Common myeloid progenitor, CD34-positive (primary cell): ENCODE measurements around the gene TNFAIP1. TPM values are rescaled to one million over a fixed set of nuclear protein-coding genes. Genes with fewer than 3 reads are reported as not detected.
A peak's percentile ranks its signal among the peaks of the same experiment; 100 is the strongest.
"Not testable (repeated sequence)": the region's sequence is repeated elsewhere in the genome, so short reads cannot be mapped to it uniquely, and the experiment has no call there.

Experiments
- CTCF ChIA-PET: fragments of 350-600 bp; sonication (Branson Sonifier 250); formaldehyde crosslinking; loops from one replicate; lab custom pipeline; 2021; ENCODE audit warnings: antibody characterized with exemption; lab: Charles Lee
- POLR2A ChIA-PET: fragments of 350-600 bp; sonication (Branson Sonifier 250); formaldehyde crosslinking; loops from one replicate; lab custom pipeline; 2021; ENCODE audit warnings: antibody characterized with exemption; lab: Charles Lee
- DNase-seq, 3 donors: peaks; one replicate each; pipeline versions ENCODE4 v3.0.0 to v3.0.0-alpha.2; 2013
- H3K27ac ChIP-seq, 2 experiments: 1 replicate in 1 of 2; 2 replicates in 1 of 2; pipeline ENCODE4 v1.7.0; 2013; ENCODE audit warnings: inconsistent platforms in 2 of 2, low read length in 2 of 2, mild to moderate bottlenecking in 2 of 2, low read depth in 1 of 2, moderate library complexity in 1 of 2; ENCODE audit not compliant: severe bottlenecking in 2 of 2, insufficient read depth in 1 of 2, poor library complexity in 1 of 2
- H3K27me3 ChIP-seq, 5 experiments: replicated peaks in 2 of 5; 1 replicate in 3 of 5; 2 replicates in 2 of 5; pipeline versions ENCODE4 v1.6.1 to v1.7.0; 2013; ENCODE audit warnings: low read length in 4 of 5, mild to moderate bottlenecking in 2 of 5, moderate library complexity in 2 of 5, inconsistent platforms in 1 of 5; ENCODE audit not compliant: insufficient read depth in 5 of 5, control insufficient read depth in 4 of 5
- H3K36me3 ChIP-seq, 4 experiments: 1 replicate in 2 of 4; 2 replicates in 2 of 4; pipeline versions ENCODE4 v1.6.1 to v1.7.0; 2013; ENCODE audit warnings: low read length in 3 of 4, control low read depth in 1 of 4, mild to moderate bottlenecking in 1 of 4; ENCODE audit not compliant: control insufficient read depth in 4 of 4, insufficient read depth in 4 of 4
- H3K4me1 ChIP-seq, 4 experiments: 1 replicate in 3 of 4; 2 replicates in 1 of 4; pipeline versions ENCODE4 v1.6.1 to v1.7.1; 2013; ENCODE audit warnings: low read length in 3 of 4, mild to moderate bottlenecking in 3 of 4, control low read depth in 1 of 4, inconsistent platforms in 1 of 4, moderate library complexity in 1 of 4; ENCODE audit not compliant: control insufficient read depth in 4 of 4, insufficient read depth in 4 of 4; ENCODE audit errors: control extremely low read depth in 1 of 4
- H3K4me3 ChIP-seq, 7 experiments: 1 replicate in 4 of 7; 2 replicates in 3 of 7; pipeline versions ENCODE4 v1.5.1 to v1.7.0; 2013; ENCODE audit warnings: mild to moderate bottlenecking in 7 of 7, low read length in 6 of 7, moderate library complexity in 6 of 7, inconsistent platforms in 2 of 7, low read depth in 2 of 7, control low read depth in 1 of 7; ENCODE audit not compliant: insufficient read depth in 4 of 7, control insufficient read depth in 1 of 7; ENCODE audit errors: extremely low read depth in 1 of 7
- H3K9me3 ChIP-seq, 5 experiments: 1 replicate in 4 of 5; 2 replicates in 1 of 5; pipeline versions ENCODE4 v1.6.1 to v1.7.1; 2013; ENCODE audit warnings: low read length in 4 of 5, mild to moderate bottlenecking in 2 of 5, inconsistent platforms in 1 of 5, low read depth in 1 of 5, moderate library complexity in 1 of 5; ENCODE audit not compliant: control insufficient read depth in 4 of 5, insufficient read depth in 2 of 5; ENCODE audit errors: control extremely low read depth in 1 of 5
- WGBS: methylation state at CpG from one replicate; pipeline ENCODE4 v1.1.5; 2013; ENCODE audit not compliant: insufficient coverage; 5-methylcytosine and 5-hydroxymethylcytosine counted together
- polyA plus RNA-seq: library from polyadenylated mRNA; unstranded; fragments of 120-200 nt; gene quantifications from one replicate; pipeline ENCODE4 v1.2.1, GENCODE V29; 2013

The TNFAIP1 gene
- 11.0 TPM for polyA plus RNA-seq

DNA sequence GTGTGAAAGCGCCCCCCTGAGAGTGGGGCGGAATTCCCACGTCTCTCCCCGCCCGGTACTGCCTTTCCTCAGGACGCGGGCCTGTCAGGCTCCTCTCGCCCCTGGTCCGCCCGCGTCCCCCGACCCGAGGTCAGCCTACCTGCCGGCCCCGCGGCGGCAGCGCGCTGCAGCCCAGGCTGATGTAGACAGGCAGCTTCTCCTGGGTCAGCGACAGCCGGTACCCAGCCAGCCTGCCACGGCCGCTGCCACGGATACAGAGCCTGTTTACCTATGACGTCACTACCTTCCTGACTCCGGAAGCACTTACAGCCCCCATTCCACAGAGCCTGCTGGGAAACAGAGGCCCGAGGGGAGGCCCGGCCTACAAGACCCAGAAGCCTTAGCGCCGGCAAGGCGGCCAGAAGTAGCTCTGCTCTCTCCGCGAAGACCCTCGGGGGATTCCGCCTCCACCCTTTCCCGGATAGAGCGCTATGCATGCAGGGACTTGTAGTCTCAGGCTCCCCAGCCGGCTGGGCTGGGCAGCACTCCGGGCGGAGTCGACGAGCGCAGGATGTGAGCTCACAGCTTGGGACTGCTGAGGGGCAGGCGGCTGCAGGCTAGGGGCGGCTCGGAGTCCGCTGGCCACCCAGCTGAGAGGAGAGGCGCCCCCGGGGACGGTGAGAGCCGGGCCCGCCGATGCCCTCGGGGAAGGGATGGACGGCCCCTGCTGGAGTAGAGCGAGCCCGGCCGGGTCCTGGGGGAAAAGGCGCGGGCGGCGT, at the start of gene TNFAIP1, which contains the start of gene IFT20:
TSS of gene TNFAIP1 (plus strand) at position 561 of the 758 bp plus-strand sequence. CDS start 3,761 bp downstream, outside the sequence.
TSS of gene IFT20 (minus strand) at position 272 of the 758 bp plus-strand sequence. CDS start 3,487 bp downstream, outside the sequence.
- peak; percentile 100 for DNase-seq
- Histone ChIP-seq H3K4me3 (peak within 1 kb of the TSS; percentile 75 to 96 (median 92)), H3K27me3 (no peaks in the 10 kb centered on the region), H3K4me1 (peaks cover 7 to 30% (median 22%) of the 10 kb centered on the region in 4 experiments), H3K36me3 (peaks cover 0 to 27% (median 18%) of the 10 kb centered on the region in 4 experiments), H3K27ac (peak within 1 kb of the TSS; percentile 90 to 97), H3K9me3 (no peaks in the 10 kb centered on the region)
- POLR2A ChIA-PET, result interaction anchor here (1.2 to 1.5 kb wide), 2 partner anchors 17 to 22 kb away, joined by 3 to 7 read pairs; partner anchors contain the start of genes POLDIP2 and TMEM97
- under 1% methylated on average over 57 of the region's 62 CpGs for WGBS
- CTCF ChIA-PET, result interaction anchor here (1.1 to 1.6 kb wide), 5 partner anchors 11 to 96 kb away, joined by 3 to 9 read pairs (median 4); partner anchors contain the start of genes POLDIP2 and SEBOX

DNA sequence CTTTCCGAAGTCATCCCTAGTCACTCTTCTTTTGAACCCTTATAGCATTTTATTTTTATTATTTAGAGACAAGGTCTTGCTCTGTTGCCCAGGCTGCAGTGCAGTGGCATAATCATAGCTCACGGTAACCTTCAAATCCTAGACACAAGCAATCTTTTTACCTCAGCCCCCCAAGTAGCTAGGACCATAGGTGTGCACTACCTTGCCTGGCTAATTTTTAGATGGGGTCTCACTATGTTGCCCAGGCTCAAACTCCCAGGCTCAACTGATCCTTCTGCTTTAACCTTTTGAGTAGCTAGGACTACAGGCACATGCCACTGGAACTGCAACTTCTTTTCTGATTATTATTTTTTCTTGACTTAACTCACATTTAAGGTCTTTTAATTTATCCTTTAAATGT, 49.6 kb upstream of the TNFAIP1 start:
- H3K4me3 ChIP-seq, result no peak overlapping the region
- H3K27me3 ChIP-seq, result peaks cover 4 to 25% (median 9%) of the 10 kb centered on the region in 5 experiments
- POLR2A ChIA-PET, result no interaction called here
- no peak overlapping the region for H3K27ac ChIP-seq
- no peaks in the 10 kb centered on the region for H3K36me3 ChIP-seq
- WGBS, result 88% methylated on average over 1 of the region's 2 CpGs
- H3K9me3 ChIP-seq, result no peaks in the 10 kb centered on the region
- DNase-seq, result no peak
- H3K4me1 ChIP-seq, result no peaks in the 10 kb centered on the region
- CTCF ChIA-PET, result interaction anchor here (0.8 kb wide), 1 partner anchor 20 kb away, joined by 3 read pairs; no protein-coding TSS in a partner anchor

DNA sequence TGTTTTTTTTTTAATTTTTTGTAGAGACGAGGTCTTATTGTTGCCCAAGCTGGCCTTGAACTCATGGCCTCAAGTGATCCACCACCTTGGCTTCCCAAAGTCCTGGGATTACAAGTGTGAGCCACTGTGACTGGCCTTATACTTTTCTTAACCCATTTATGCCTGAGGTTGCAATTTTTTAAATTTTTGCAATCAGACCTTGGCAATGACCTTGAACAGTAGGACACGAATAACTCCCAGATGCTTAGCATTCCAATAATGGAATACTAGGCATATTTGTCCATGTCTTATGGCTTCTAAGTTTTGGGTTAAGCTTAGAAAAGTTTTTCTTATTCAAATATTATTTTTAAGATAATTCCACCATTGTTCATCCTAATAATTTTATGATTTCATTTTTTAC, 44.9 kb upstream of the TNFAIP1 start:
- Histone ChIP-seq H3K9me3 (no peaks in the 10 kb centered on the region), H3K4me1 (no peaks in the 10 kb centered on the region), H3K27ac (no peak overlapping the region), H3K36me3 (no peaks in the 10 kb centered on the region), H3K27me3 (peaks cover 2 to 24% (median 9%) of the 10 kb centered on the region in 5 experiments), H3K4me3 (no peak overlapping the region)
- WGBS, result 92% methylated on average over 2 of the region's 2 CpGs
- DNase-seq, result no peak
- ChIA-PET CTCF (interaction anchor here (0.6 to 1.1 kb wide), 2 partner anchors 13 to 522 kb away, joined by 3 to 4 read pairs; no protein-coding TSS in a partner anchor), POLR2A (interaction anchor here (0.6 kb wide), 1 partner anchor 29 kb away, joined by 3 read pairs; no protein-coding TSS in a partner anchor)

DNA sequence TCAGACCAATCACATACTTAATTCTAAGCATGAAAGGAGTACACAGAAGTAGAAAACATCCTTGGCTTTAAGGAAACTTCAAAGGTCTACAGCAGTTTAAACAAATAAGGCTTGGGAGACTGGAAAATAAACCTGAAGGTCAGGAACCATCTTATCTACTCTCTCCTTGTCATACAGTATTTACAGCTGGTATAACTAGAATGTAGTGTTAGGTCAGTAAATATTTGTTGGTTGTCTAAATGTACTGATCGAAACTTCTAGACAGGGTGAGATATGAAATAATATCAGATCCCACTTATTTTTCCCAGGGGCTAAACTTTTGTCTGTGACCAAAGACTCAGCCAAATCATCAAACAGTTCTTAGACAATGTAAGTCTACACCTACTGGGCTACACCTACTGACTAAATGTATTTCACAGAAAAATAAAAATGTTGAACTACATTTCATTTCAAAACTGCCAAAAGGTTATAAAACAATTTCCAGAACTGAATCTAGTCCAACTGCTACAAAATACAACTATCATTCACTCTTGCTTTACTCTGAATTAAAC, 43.7 kb upstream of the TNFAIP1 start:
- DNase-seq, result no peak
- Histone ChIP-seq H3K4me1 (no peaks in the 10 kb centered on the region), H3K36me3 (no peaks in the 10 kb centered on the region), H3K27ac (no peak overlapping the region), H3K27me3 (peaks cover 2 to 25% (median 9%) of the 10 kb centered on the region in 5 experiments), H3K4me3 (no peak overlapping the region), H3K9me3 (no peaks in the 10 kb centered on the region)
- no CpG with 5 or more reads among the region's 1 CpG for WGBS
- ChIA-PET CTCF (no interaction called here), POLR2A (no interaction called here)

GRCh38 chr17:28292878-28293277, 42.7 kb upstream of the TNFAIP1 start:
- H3K4me1 ChIP-seq, DNase-seq, POLR2A ChIA-PET, H3K27ac ChIP-seq, H3K36me3 ChIP-seq, H3K9me3 ChIP-seq, H3K4me3 ChIP-seq: not testable (repeated sequence)
- WGBS, result 83% methylated on average over 2 of the region's 12 CpGs
- peaks cover 2 to 25% (median 9%) of the 10 kb centered on the region in 5 experiments for H3K27me3 ChIP-seq
- CTCF ChIA-PET, result interaction anchor here (1.6 kb wide), 1 partner anchor 9 kb away, joined by 4 read pairs; no protein-coding TSS in a partner anchor

GRCh38 chr17:28293994-28294393, 41.6 kb upstream of the TNFAIP1 start:
- Histone ChIP-seq H3K4me3 (no peak overlapping the region), H3K36me3 (no peaks in the 10 kb centered on the region), H3K27ac (no peak overlapping the region), H3K9me3 (no peaks in the 10 kb centered on the region), H3K4me1 (no peaks in the 10 kb centered on the region), H3K27me3 (peaks cover 2 to 25% (median 10%) of the 10 kb centered on the region in 5 experiments)
- CTCF ChIA-PET, result interaction anchor here (1.6 kb wide), 1 partner anchor 10 kb away, joined by 4 read pairs; no protein-coding TSS in a partner anchor
- POLR2A ChIA-PET, result no interaction called here
- WGBS, result 96% methylated on average over 6 of the region's 6 CpGs
- DNase-seq, result no peak
